Karpas-422 (cell line): ENCODE measurements around the gene HCFC1. TPM values are rescaled to one million over a fixed set of nuclear protein-coding genes. Genes with fewer than 3 reads are reported as not detected.

Source experiments
- DNase-seq: peaks from one replicate; pipeline ENCODE4 v3.0.0-alpha.2; 2015
- H2AFZ ChIP-seq: fragments of 200-600 bp; sonication (generic); 2 replicates; pipeline ENCODE4 v1.6.1; 2014; ENCODE audit warnings: antibody characterized with exemption, low read length, mixed read lengths
- H3K27ac ChIP-seq: fragments of 200-600 bp; sonication (generic); 2 replicates; pipeline ENCODE4 v1.5.1; 2014; ENCODE audit warnings: mild to moderate bottlenecking, low read length, moderate library complexity
- H3K27me3 ChIP-seq: fragments of 200-600 bp; sonication (generic); 2 replicates; pipeline ENCODE4 v1.6.1; 2014; ENCODE audit warnings: low read length, mixed read lengths
- H3K36me3 ChIP-seq: fragments of 200-600 bp; sonication (generic); 2 replicates; pipeline ENCODE4 v1.6.1; 2014; ENCODE audit warnings: low read length, mixed read lengths; ENCODE audit not compliant: insufficient read depth
- H3K4me1 ChIP-seq: fragments of 200-600 bp; sonication (generic); 2 replicates; pipeline ENCODE4 v1.6.1; 2014; ENCODE audit warnings: mild to moderate bottlenecking, low read length, mixed read lengths
- H3K4me2 ChIP-seq: fragments of 200-600 bp; sonication (generic); 2 replicates; pipeline ENCODE4 v1.6.1; 2014; ENCODE audit warnings: low read length, low read depth, mild to moderate bottlenecking; ENCODE audit not compliant: poor library complexity, severe bottlenecking
- H3K4me3 ChIP-seq: fragments of 200-600 bp; sonication (generic); 2 replicates; pipeline ENCODE4 v1.5.1; 2014; ENCODE audit warnings: mild to moderate bottlenecking, antibody characterized with exemption, low read length, mixed read lengths
- H3K79me2 ChIP-seq: fragments of 200-600 bp; sonication (generic); 2 replicates; pipeline ENCODE4 v1.6.1; 2014; ENCODE audit warnings: mild to moderate bottlenecking, low read length, mixed read lengths
- H3K9ac ChIP-seq: fragments of 200-600 bp; sonication (generic); 2 replicates; pipeline ENCODE4 v1.6.0; 2014; ENCODE audit warnings: low read length
- H3K9me2 ChIP-seq: fragments of 200-600 bp; sonication (generic), shearing (Covaris generic); replicated peaks from 2 replicates; pipeline ENCODE4 v1.6.0; 2014; ENCODE audit warnings: mild to moderate bottlenecking, low read length, moderate library complexity; ENCODE audit not compliant: insufficient read depth
- H3K9me3 ChIP-seq: fragments of 300-700, 200-600 bp; sonication (generic); 2 replicates; pipeline ENCODE4 v1.6.1; 2014; ENCODE audit warnings: low read length, mixed read lengths
- H4K20me1 ChIP-seq: fragments of 200-600 bp; sonication (generic); 2 replicates; pipeline ENCODE4 v1.6.1; 2014; ENCODE audit warnings: mild to moderate bottlenecking, antibody characterized with exemption, low read length, low read depth; ENCODE audit not compliant: insufficient read depth
- total RNA-seq: library from RNA; depleted of rRNA; stranded (reverse); fragments of >200 nt; shearing (Covaris generic); gene quantifications from 2 replicates; pipeline ENCODE4 v1.2.3, GENCODE V29; 2014; ENCODE audit warnings: low replicate concordance

Gene HCFC1
- total RNA-seq, 1 experiment from 2014 or later: 16.8 TPM

- peak overlapping the region; percentile 95 for H3K9ac ChIP-seq
- peak overlapping the region; percentile 84 for H3K4me3 ChIP-seq
- no peaks in the 10 kb centered on the region for H3K36me3 ChIP-seq
- H3K27ac ChIP-seq: peak overlapping the region; percentile 99
- H3K79me2 ChIP-seq: peaks cover 19% of the 10 kb centered on the region
- H3K9me3 ChIP-seq: no peaks in the 10 kb centered on the region
- peak; percentile 94 for DNase-seq
- H3K4me1 ChIP-seq: peaks cover 51% of the 10 kb centered on the region
- H2AFZ ChIP-seq: no peak overlapping the region
- no peaks in the 10 kb centered on the region for H3K9me2 ChIP-seq
- peak overlapping the region; percentile 78 for H3K4me2 ChIP-seq
- H4K20me1 ChIP-seq: peaks cover 10% of the 10 kb centered on the region; the same call in 1 of the 2 replicates
- H3K27me3 ChIP-seq: no peaks in the 10 kb centered on the region
These were observed 44.6 kb downstream of the HCFC1 start for GRCh38 chrX:153926858-153927671.

DNA sequence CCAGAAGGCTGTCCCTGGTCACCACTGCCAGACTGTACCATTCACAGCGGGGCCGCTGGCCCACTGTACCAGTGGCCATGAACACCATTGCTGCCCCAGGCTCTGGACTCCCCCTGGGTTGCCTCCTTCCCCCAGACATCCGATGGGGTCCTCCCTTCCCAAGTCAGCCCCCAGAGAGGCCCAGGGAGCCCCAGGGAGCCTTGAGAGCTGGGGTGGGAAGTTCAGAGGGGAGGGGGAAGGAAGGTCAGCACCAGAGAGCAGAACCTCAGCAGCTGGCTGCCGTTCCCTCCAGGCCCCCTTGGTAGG, 45.1 kb downstream of the HCFC1 start:
- peaks cover 12% of the 10 kb centered on the region; the same call in 1 of the 2 replicates for H4K20me1 ChIP-seq
- peak overlapping the region; percentile 95 for H3K9ac ChIP-seq
- peaks cover 19% of the 10 kb centered on the region for H3K79me2 ChIP-seq
- H3K9me3 ChIP-seq: no peaks in the 10 kb centered on the region
- peak overlapping the region; percentile 99 for H3K27ac ChIP-seq
- DNase-seq: no peak
- H3K4me1 ChIP-seq: peaks cover 51% of the 10 kb centered on the region
- no peaks in the 10 kb centered on the region for H3K9me2 ChIP-seq
- no peaks in the 10 kb centered on the region for H3K27me3 ChIP-seq
- no peak overlapping the region for H2AFZ ChIP-seq
- peak overlapping the region; percentile 84; the same call in 1 of the 2 replicates for H3K4me3 ChIP-seq
- peak overlapping the region; percentile 78 for H3K4me2 ChIP-seq
- H3K36me3 ChIP-seq: no peaks in the 10 kb centered on the region

- Histone ChIP-seq H3K36me3 (no peaks in the 10 kb centered on the region), H3K4me1 (peaks cover 48% of the 10 kb centered on the region)
These were observed 45.7 kb downstream of the HCFC1 start, which contains the start of gene ARHGAP4 for GRCh38 chrX:153925739-153926551. Gene ARHGAP4 (minus strand): TSS chrX:153926264. CDS start chrX:153926202, 62 bp downstream.

GRCh38 chrX:153925387-153925738, 46.3 kb downstream of the HCFC1 start:
- H3K27me3 ChIP-seq: no peaks in the 10 kb centered on the region
- H2AFZ ChIP-seq: no peak overlapping the region
- H3K79me2 ChIP-seq: peaks cover 19% of the 10 kb centered on the region
- H3K9me2 ChIP-seq: no peaks in the 10 kb centered on the region
- H4K20me1 ChIP-seq: peaks cover 14% of the 10 kb centered on the region; the same call in 1 of the 2 replicates
- peak overlapping the region; percentile 95 for H3K9ac ChIP-seq
- peak overlapping the region; percentile 99 for H3K27ac ChIP-seq
- peaks cover 46% of the 10 kb centered on the region for H3K4me1 ChIP-seq
- peak overlapping the region; percentile 78 for H3K4me2 ChIP-seq
- H3K4me3 ChIP-seq: peak overlapping the region; percentile 84
- no peaks in the 10 kb centered on the region for H3K9me3 ChIP-seq
- DNase-seq: peak; percentile 91
- H3K36me3 ChIP-seq: no peaks in the 10 kb centered on the region

More at GRCh38 chrX:153925739-153926551, 45.7 kb downstream of the HCFC1 start, which contains the start of gene ARHGAP4:
- no peaks in the 10 kb centered on the region for H3K27me3 ChIP-seq
- H3K4me2 ChIP-seq: peak within 1 kb of the TSS; percentile 78
- no peaks in the 10 kb centered on the region for H3K9me3 ChIP-seq
- peak within 1 kb of the TSS; percentile 84 for H3K4me3 ChIP-seq
- DNase-seq: peak; percentile 88
- H3K79me2 ChIP-seq: peaks cover 19% of the 10 kb centered on the region
- H3K9ac ChIP-seq: peak within 1 kb of the TSS; percentile 95
- H3K27ac ChIP-seq: peak within 1 kb of the TSS; percentile 99
- H4K20me1 ChIP-seq: peaks cover 14% of the 10 kb centered on the region; the same call in 1 of the 2 replicates
- no peaks in the 10 kb centered on the region for H3K9me2 ChIP-seq
- H2AFZ ChIP-seq: no peak within 1 kb of the TSS

- no peaks in the 10 kb centered on the region for H3K36me3 ChIP-seq
- peaks cover 19% of the 10 kb centered on the region for H3K79me2 ChIP-seq
- no peaks in the 10 kb centered on the region for H3K27me3 ChIP-seq
- H3K4me3 ChIP-seq: peak overlapping the region; percentile 84
- no peaks in the 10 kb centered on the region for H3K9me3 ChIP-seq
- peak overlapping the region; percentile 99 for H3K27ac ChIP-seq
- H3K9ac ChIP-seq: peak overlapping the region; percentile 69
- peaks cover 38% of the 10 kb centered on the region for H3K4me1 ChIP-seq
- peak overlapping the region; percentile 78 for H3K4me2 ChIP-seq
- peak; percentile 73 for DNase-seq
- no peak overlapping the region for H2AFZ ChIP-seq
- peaks cover 14% of the 10 kb centered on the region; the same call in 1 of the 2 replicates for H4K20me1 ChIP-seq
- no peaks in the 10 kb centered on the region for H3K9me2 ChIP-seq
These were observed 47.3 kb downstream of the HCFC1 start for GRCh38 chrX:153924149-153924861.

DNA sequence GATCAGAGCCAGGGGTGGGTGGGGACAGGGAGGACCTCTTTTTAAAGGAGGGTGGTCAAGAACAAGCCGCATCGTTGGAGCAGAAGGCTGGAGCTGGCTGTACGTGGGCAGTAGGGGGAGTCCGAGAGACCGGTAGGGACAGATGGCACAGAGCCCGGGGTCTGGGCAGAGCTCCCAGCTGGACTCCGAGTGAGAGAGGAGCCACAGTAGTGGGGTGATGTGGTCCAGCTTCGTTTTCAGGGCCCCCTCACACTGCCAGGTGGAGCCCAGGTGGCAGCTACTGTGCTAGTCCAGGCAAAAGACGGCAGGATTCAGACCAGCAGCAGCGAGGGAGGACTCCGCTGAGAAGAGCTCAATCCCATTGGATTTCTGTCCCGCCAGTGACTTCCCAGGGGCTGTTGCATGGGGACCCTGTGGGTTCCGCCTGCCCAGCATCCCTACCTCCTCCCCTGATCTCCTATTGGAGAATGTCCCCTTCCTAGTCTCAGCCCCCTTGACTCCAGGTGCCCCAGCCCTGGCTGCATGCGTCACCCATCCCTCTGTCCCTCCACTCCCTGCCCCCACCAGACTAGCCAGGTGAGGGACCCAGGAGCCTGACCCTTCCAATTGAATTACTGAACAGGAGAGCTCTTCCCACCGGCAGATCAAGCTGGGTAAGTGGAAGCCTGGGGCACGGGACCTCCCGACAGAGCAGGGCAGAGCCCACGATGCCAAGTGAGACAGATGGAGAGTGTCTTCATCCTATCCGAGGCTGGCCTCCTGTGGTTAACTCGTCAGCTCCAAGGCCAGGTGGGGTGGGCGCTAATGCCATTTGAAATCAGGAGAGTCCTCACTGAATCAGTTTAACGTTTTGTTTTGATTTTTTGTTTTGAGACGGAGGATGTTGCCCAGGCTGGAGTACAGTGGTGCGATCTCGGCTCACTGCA, 48.4 kb downstream of the HCFC1 start:
- Histone ChIP-seq H3K79me2 (peaks cover 19% of the 10 kb centered on the region), H3K9me2 (no peaks in the 10 kb centered on the region), H3K36me3 (no peaks in the 10 kb centered on the region), H3K27me3 (no peaks in the 10 kb centered on the region), H4K20me1 (peaks cover 14% of the 10 kb centered on the region; the same call in 1 of the 2 replicates), H3K4me1 (peaks cover 33% of the 10 kb centered on the region), H3K9me3 (no peaks in the 10 kb centered on the region), H3K9ac (no peak overlapping the region), H3K4me2 (no peak overlapping the region), H2AFZ (no peak overlapping the region), H3K27ac (no peak overlapping the region), H3K4me3 (no peak overlapping the region)
- no peak for DNase-seq
